ENCODE results near the gene TRPV3.

DNA sequence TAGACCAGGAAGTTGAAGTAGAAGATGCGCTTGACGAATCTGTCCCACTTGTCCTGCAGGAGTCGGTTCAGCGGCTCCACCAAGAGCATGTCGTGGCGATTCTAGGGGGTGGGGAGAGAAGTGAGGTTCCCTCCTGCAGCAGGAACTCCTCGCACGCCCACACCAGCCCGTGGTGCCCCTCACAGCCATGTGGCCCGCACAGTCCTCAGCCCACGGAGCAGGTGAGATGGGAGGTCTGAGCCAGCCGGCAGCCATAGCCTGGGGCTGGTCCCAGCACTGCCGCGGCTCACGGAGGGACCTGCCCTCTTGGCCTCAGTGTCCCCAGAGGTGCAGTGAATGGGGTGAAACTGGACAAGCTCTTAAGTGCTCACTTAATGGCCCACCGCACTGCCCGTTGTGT, 28.2 kb upstream of the TRPV3 start:
- TF ChIP-seq POLR2AphosphoS5 (IDR thresholded peaks at IDR 0.05; ENCODE audit: low read depth, low read length) (no peak), POLR2A (IDR thresholded peaks at IDR 0.05; ENCODE audit: low read depth, low read length) (no peak), SPI1 (IDR thresholded peaks at IDR 0.05; ENCODE audit: low read depth, low read length) (no peak), POU2F2 (IDR thresholded peaks at IDR 0.05; ENCODE audit: low read depth, low read length) (no peak), PAX5 (IDR thresholded peaks at IDR 0.05; ENCODE audit: insufficient read depth, low read length, severe bottlenecking) (no peak)
